Measurements from ENCODE around the gene TOMM5.

Gene TOMM5

GRCh38 chr9:37575921-37576721 is 16.3 kb downstream of the TOMM5 start, which contains the start of gene FBXO10:
TSS of gene FBXO10 (minus strand) at chr9:37576380. CDS start at chr9:37541768, 34,612 bp downstream.
- no peaks in the 10 kb centered on the region for H3K4me1 ChIP-seq
- no peaks in the 10 kb centered on the region for H3K27me3 ChIP-seq (ENCODE audit: control insufficient read depth, insufficient read depth, low read length)
- H3K27ac ChIP-seq = no peak within 1 kb of the TSS
- no peak for TF ChIP-seq CTCF (IDR thresholded peaks at IDR 0.05)
- no peaks in the 10 kb centered on the region for H3K36me3 ChIP-seq (ENCODE audit: control insufficient read depth, insufficient read depth, low read length)
- H2AFZ ChIP-seq = peak within 1 kb of the TSS; percentile 83
- peak within 1 kb of the TSS; percentile 90 for H3K4me2 ChIP-seq (ENCODE audit: low read length)
- no peaks in the 10 kb centered on the region for H3K9me3 ChIP-seq (ENCODE audit: control insufficient read depth, low read length)
- H3K79me2 ChIP-seq = no peaks in the 10 kb centered on the region
- peak within 1 kb of the TSS; percentile 37 for H3K9ac ChIP-seq
- H3K4me3 ChIP-seq (ENCODE audit: low read depth, low read length) = peak within 1 kb of the TSS; percentile 60

- no peak for TF ChIP-seq CTCF (IDR thresholded peaks at IDR 0.05)
- Histone ChIP-seq H3K4me3 (ENCODE audit: low read depth, low read length) (peak overlapping the region; percentile 60), H2AFZ (peak overlapping the region; percentile 83), H3K36me3 (ENCODE audit: control insufficient read depth, insufficient read depth, low read length) (no peaks in the 10 kb centered on the region), H3K4me2 (ENCODE audit: low read length) (peak overlapping the region; percentile 90), H3K27ac (no peak overlapping the region), H3K79me2 (no peaks in the 10 kb centered on the region), H3K9ac (peak overlapping the region; percentile 37), H3K9me3 (ENCODE audit: control insufficient read depth, low read length) (no peaks in the 10 kb centered on the region), H3K27me3 (ENCODE audit: control insufficient read depth, insufficient read depth, low read length) (no peaks in the 10 kb centered on the region), H3K4me1 (no peaks in the 10 kb centered on the region)
Measured at GRCh38 chr9:37575511-37575914, 16.9 kb downstream of the TOMM5 start.

- no peaks in the 10 kb centered on the region for H3K36me3 ChIP-seq (ENCODE audit: control insufficient read depth, insufficient read depth, low read length)
- H3K9me3 ChIP-seq (ENCODE audit: control insufficient read depth, low read length) = no peaks in the 10 kb centered on the region
- peak overlapping the region; percentile 7 for H3K4me2 ChIP-seq (ENCODE audit: low read length)
- H3K27me3 ChIP-seq (ENCODE audit: control insufficient read depth, insufficient read depth, low read length) = no peaks in the 10 kb centered on the region
- H3K4me3 ChIP-seq (ENCODE audit: low read depth, low read length) = no peak overlapping the region
- no peak overlapping the region for H3K27ac ChIP-seq
- H2AFZ ChIP-seq = no peak overlapping the region
- TF ChIP-seq CTCF (IDR thresholded peaks at IDR 0.05) = no peak
- no peak overlapping the region for H3K9ac ChIP-seq
- no peaks in the 10 kb centered on the region for H3K79me2 ChIP-seq
- no peaks in the 10 kb centered on the region for H3K4me1 ChIP-seq
Measured at GRCh38 chr9:37575001-37575400, 17.4 kb downstream of the TOMM5 start.

- TF ChIP-seq CTCF (IDR thresholded peaks at IDR 0.05) = no peak
- no peak overlapping the region for H3K4me3 ChIP-seq (ENCODE audit: low read depth, low read length)
Measured at GRCh38 chr9:37574241-37574721, 18.1 kb downstream of the TOMM5 start.

More at GRCh38 chr9:37574241-37574721, 18.1 kb downstream of the TOMM5 start:
- H3K27me3 ChIP-seq (ENCODE audit: control insufficient read depth, insufficient read depth, low read length) = no peaks in the 10 kb centered on the region
- H3K36me3 ChIP-seq (ENCODE audit: control insufficient read depth, insufficient read depth, low read length) = no peaks in the 10 kb centered on the region
- H2AFZ ChIP-seq = no peak overlapping the region
- H3K9me3 ChIP-seq (ENCODE audit: control insufficient read depth, low read length) = no peaks in the 10 kb centered on the region
- no peaks in the 10 kb centered on the region for H3K4me1 ChIP-seq
- H3K79me2 ChIP-seq = no peaks in the 10 kb centered on the region
- H3K9ac ChIP-seq = no peak overlapping the region
- H3K4me2 ChIP-seq (ENCODE audit: low read length) = no peak overlapping the region
- H3K27ac ChIP-seq = no peak overlapping the region

All from parathyroid adenoma (tissue), 2 donors.